Loucy (cell line): ENCODE measurements around the gene TMEM164.

ENCODE experiments used
- CTCF ChIP-seq: fragments of 200-600 bp; sonication (generic); conservative IDR thresholded peaks from 2 replicates; pipeline ENCODE4 v1.5.1; 2014; ENCODE audit warnings: mild to moderate bottlenecking, antibody characterized with exemption, low read length
- EZH2phosphoT487 ChIP-seq: fragments of 200-600 bp; IDR thresholded peaks from 2 replicates; pipeline ENCODE4 v1.6.1; 2018; ENCODE audit warnings: antibody characterized with exemption, mild to moderate bottlenecking, moderate library complexity, borderline replicate concordance

GRCh38 chrX:110042496-110042895 lies 39.6 kb downstream of the TMEM164 start:
- TF ChIP-seq CTCF: no peak
- TF ChIP-seq EZH2phosphoT487: no peak
